Astrocyte (in vitro differentiated cells and primary cell): ENCODE results near the gene FAM50B.

Experiments
- CTCF ChIP-seq: IDR thresholded peaks from 2 replicates; pipeline ENCODE4 v1.5.1; 2011; ENCODE audit warnings: low read depth, mild to moderate bottlenecking, inconsistent platforms, low read length, moderate library complexity; ENCODE audit not compliant: insufficient read depth
- EZH2 ChIP-seq: IDR thresholded peaks from 2 replicates; pipeline ENCODE4 v1.6.1; 2012; ENCODE audit warnings: mild to moderate bottlenecking, low read length, inconsistent platforms; ENCODE audit not compliant: insufficient read depth

- TF ChIP-seq CTCF (peak; percentile 45), EZH2 (no peak)
These were observed 38.1 kb downstream of the FAM50B start for GRCh38 chr6:3887150-3887700.
